Nephron (organoid): Measurements from ENCODE around the gene ATXN1.
A peak's percentile ranks its signal among the peaks of the same experiment; 100 is the strongest.

ENCODE experiments used
- H3K27ac Mint-ChIP-seq, 3 experiments: 2 replicates each; pipeline ENCODE4 v1.8.0; 2020; ENCODE audit warnings: mixed read lengths in 3 of 3, mild to moderate bottlenecking in 2 of 3, moderate library complexity in 1 of 3
- H3K27me3 Mint-ChIP-seq: 2 replicates; pipeline ENCODE4 v1.8.0; 2021; ENCODE audit warnings: low read depth, mild to moderate bottlenecking, moderate library complexity, mixed read lengths
- H3K36me3 Mint-ChIP-seq: 2 replicates; pipeline ENCODE4 v1.8.0; 2020; ENCODE audit warnings: low read depth, mixed read lengths
- H3K4me1 Mint-ChIP-seq: 2 replicates; pipeline ENCODE4 v1.8.0; 2020; ENCODE audit warnings: mixed read lengths
- H3K4me3 Mint-ChIP-seq, 3 experiments: 2 replicates each; pipeline ENCODE4 v1.8.0; 2020; ENCODE audit warnings: mild to moderate bottlenecking in 3 of 3, mixed read lengths in 3 of 3, moderate library complexity in 2 of 3
- H3K9me3 Mint-ChIP-seq: 2 replicates; pipeline ENCODE4 v1.8.0; 2020; ENCODE audit warnings: mixed read lengths
- CTCF ChIP-seq, 3 experiments: fragments of 200-600 bp; sonication (generic); IDR thresholded peaks; one replicate each; pipeline ENCODE4 v1.5.0; 2021; ENCODE audit warnings: antibody characterized with exemption in 3 of 3; ENCODE audit not compliant: unreplicated experiment in 3 of 3

Gene ATXN1

DNA sequence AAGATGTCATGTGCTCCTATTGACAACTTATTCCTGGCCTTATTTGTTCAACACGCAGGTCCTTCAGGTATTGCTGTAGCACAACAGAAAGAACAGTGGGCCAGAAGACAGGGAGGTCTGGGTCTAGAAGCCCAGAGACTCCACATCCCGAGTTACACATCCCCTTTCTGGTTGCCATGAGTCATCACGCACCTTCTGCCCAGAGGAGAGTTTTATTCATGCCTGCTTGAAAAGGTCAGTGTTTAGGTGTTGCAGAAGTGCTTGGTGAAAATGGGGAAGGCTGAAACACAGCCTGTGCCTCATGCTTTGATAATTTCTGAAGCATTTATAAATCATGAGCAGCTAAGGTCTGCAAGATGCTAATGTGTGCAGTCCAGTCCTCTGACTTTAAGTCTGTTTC is 266.5 kb downstream of the ATXN1 start:
- Mint-ChIP-seq H3K4me1 (peaks cover 32% of the 10 kb centered on the region), H3K9me3 (peaks cover 7% of the 10 kb centered on the region), H3K36me3 (peaks cover 7% of the 10 kb centered on the region), H3K27me3 (no peaks in the 10 kb centered on the region), H3K27ac (peak overlapping the region in 1 of 3 experiments; percentile 50), H3K4me3 (no peak overlapping the region)
- no peak for TF ChIP-seq CTCF (IDR thresholded peaks at IDR 0.05; ENCODE audit: unreplicated experiment in 3 of 3)

DNA sequence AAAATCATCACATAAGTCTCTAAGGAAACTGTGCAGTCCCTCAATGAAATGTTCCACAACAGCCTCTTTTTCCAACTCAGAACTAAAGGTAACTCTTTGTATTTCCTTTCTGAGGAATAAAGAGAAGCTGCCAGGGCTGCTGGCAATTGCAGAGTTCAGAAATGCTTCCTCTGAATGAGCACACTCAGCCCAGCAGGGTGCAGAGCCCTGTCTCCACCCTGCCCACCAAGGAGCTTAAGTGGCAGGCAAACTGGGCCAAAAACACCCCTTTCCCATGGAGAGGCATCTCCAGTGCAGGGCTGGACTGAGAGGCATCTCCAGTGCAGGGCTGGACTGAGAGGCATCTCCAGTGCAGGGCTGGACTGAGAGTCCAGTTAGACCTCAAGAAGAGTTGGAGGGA is 267.5 kb downstream of the ATXN1 start:
- Mint-ChIP-seq H3K27me3 (no peaks in the 10 kb centered on the region), H3K4me3 (no peak overlapping the region), H3K27ac (no peak overlapping the region), H3K36me3 (peaks cover 3% of the 10 kb centered on the region), H3K4me1 (peaks cover 36% of the 10 kb centered on the region), H3K9me3 (peaks cover 2% of the 10 kb centered on the region)
- no peak for TF ChIP-seq CTCF (IDR thresholded peaks at IDR 0.05; ENCODE audit: unreplicated experiment in 3 of 3)

DNA sequence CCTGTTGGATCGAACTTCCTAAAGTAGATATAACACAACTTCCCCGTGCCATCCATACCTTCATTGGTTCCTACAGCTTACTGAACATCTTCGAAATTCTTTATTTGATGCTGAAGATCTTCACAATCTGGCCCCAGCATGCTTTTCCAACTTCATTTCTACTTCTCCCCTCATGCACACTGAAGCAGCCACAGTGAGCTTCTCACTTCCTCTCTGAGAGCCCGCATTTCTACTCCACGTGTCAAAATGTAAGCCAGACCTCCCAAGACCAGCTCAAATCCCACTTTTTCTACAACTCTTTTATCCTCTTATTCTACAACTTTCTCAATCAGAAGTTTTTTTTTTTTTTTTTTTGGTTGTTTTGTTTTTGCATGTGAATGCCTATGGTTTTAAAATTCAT is 268.1 kb downstream of the ATXN1 start:
- Mint-ChIP-seq H3K36me3 (peaks cover 3% of the 10 kb centered on the region), H3K9me3 (no peaks in the 10 kb centered on the region), H3K27me3 (no peaks in the 10 kb centered on the region), H3K27ac (no peak overlapping the region), H3K4me3 (no peak overlapping the region), H3K4me1 (peaks cover 41% of the 10 kb centered on the region)
- TF ChIP-seq CTCF (IDR thresholded peaks at IDR 0.05; ENCODE audit: unreplicated experiment in 3 of 3): no peak

- Mint-ChIP-seq H3K9me3 (no peaks in the 10 kb centered on the region), H3K4me1 (peaks cover 31% of the 10 kb centered on the region), H3K36me3 (no peaks in the 10 kb centered on the region), H3K27ac (no peak overlapping the region), H3K4me3 (no peak overlapping the region), H3K27me3 (no peaks in the 10 kb centered on the region)
- no peak for TF ChIP-seq CTCF (IDR thresholded peaks at IDR 0.05; ENCODE audit: unreplicated experiment in 3 of 3)
These were observed 269.5 kb downstream of the ATXN1 start for GRCh38 chr6:16491666-16492313.

DNA sequence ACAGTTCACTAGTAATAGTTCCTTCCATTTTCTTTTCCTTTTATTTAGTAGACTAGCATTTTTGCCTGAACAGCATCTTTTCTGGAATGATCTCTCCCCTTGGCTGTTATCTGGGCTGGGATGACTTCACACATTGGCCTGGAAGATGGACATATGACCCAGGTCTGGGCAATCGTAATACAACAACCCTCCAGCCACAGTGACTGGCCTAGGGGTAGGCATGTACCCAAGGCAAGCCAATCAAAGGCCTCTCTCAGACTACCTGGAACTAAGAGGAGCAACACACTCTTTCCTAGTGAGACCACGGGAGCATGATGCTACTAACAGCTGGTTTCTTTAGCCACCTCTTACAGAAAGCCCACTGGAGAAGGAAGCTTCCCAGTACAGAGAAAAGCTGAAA is 270.6 kb downstream of the ATXN1 start:
- H3K9me3 Mint-ChIP-seq: no peaks in the 10 kb centered on the region
- no peaks in the 10 kb centered on the region for H3K27me3 Mint-ChIP-seq
- no peak for TF ChIP-seq CTCF (IDR thresholded peaks at IDR 0.05; ENCODE audit: unreplicated experiment in 3 of 3)

GRCh38 chr6:16488813-16489212 is 272.4 kb downstream of the ATXN1 start:
- H3K27ac Mint-ChIP-seq: no peak overlapping the region
- peaks cover 20% of the 10 kb centered on the region for H3K36me3 Mint-ChIP-seq
- no peak for TF ChIP-seq CTCF (IDR thresholded peaks at IDR 0.05; ENCODE audit: unreplicated experiment in 3 of 3)
- no peaks in the 10 kb centered on the region for H3K27me3 Mint-ChIP-seq
- peaks cover 13% of the 10 kb centered on the region for H3K4me1 Mint-ChIP-seq
- no peak overlapping the region for H3K4me3 Mint-ChIP-seq
- H3K9me3 Mint-ChIP-seq: no peaks in the 10 kb centered on the region

More for the DNA sequence above, 270.6 kb downstream of the ATXN1 start:
- Mint-ChIP-seq H3K4me1 (peaks cover 21% of the 10 kb centered on the region), H3K36me3 (peaks cover 3% of the 10 kb centered on the region), H3K4me3 (no peak overlapping the region), H3K27ac (no peak overlapping the region)
